Ishikawa (cell line): ENCODE measurements around the gene MIPOL1.

ENCODE experiments used
- CEBPB ChIP-seq: IDR thresholded peaks from 2 replicates; pipeline ENCODE4 v1.6.1; 2012
- CREB1 ChIP-seq: IDR thresholded peaks from 2 replicates; pipeline ENCODE4 v1.6.1; 2012; ENCODE audit warnings: low read depth
- EGR1 ChIP-seq: IDR thresholded peaks from 2 replicates; pipeline ENCODE4 v1.6.1; 2012
- EP300 ChIP-seq: IDR thresholded peaks from 2 replicates; pipeline ENCODE4 v1.6.1; 2012; ENCODE audit warnings: borderline replicate concordance
- FOXM1 ChIP-seq: IDR thresholded peaks from 2 replicates; pipeline ENCODE4 v1.6.1; 2012; ENCODE audit warnings: low read depth, borderline replicate concordance
- NFIC ChIP-seq: IDR thresholded peaks from 2 replicates; pipeline ENCODE4 v1.6.1; 2012
- RAD21 ChIP-seq: IDR thresholded peaks from 2 replicates; pipeline ENCODE4 v1.6.1; 2012; ENCODE audit warnings: low read depth
- TAF1 ChIP-seq: IDR thresholded peaks from 2 replicates; pipeline ENCODE4 v1.6.1; 2012; ENCODE audit warnings: low read depth, mild to moderate bottlenecking
- TCF12 ChIP-seq: IDR thresholded peaks from 2 replicates; pipeline ENCODE4 v1.6.1; 2012; ENCODE audit warnings: low read depth
- TEAD4 ChIP-seq: IDR thresholded peaks from 2 replicates; pipeline ENCODE4 v1.6.1; 2012
- YY1 ChIP-seq: IDR thresholded peaks from 2 replicates; pipeline ENCODE4 v1.6.1; 2012; ENCODE audit warnings: low read depth
- ZBTB7A ChIP-seq: IDR thresholded peaks from 2 replicates; pipeline ENCODE4 v1.6.1; 2012; ENCODE audit warnings: low read depth
- TF ChIP-seq, protein P1 (sequence below): IDR thresholded peaks from 2 replicates; pipeline ENCODE4 v1.6.1; 2012
- TF ChIP-seq, protein P2 (sequence below): IDR thresholded peaks from 2 replicates; pipeline ENCODE4 v1.6.1; 2012
- TF ChIP-seq, protein P3 (sequence below): IDR thresholded peaks from 2 replicates; pipeline ENCODE4 v1.6.1; 2012; ENCODE audit warnings: low read depth, mild to moderate bottlenecking

Gene MIPOL1

DNA sequence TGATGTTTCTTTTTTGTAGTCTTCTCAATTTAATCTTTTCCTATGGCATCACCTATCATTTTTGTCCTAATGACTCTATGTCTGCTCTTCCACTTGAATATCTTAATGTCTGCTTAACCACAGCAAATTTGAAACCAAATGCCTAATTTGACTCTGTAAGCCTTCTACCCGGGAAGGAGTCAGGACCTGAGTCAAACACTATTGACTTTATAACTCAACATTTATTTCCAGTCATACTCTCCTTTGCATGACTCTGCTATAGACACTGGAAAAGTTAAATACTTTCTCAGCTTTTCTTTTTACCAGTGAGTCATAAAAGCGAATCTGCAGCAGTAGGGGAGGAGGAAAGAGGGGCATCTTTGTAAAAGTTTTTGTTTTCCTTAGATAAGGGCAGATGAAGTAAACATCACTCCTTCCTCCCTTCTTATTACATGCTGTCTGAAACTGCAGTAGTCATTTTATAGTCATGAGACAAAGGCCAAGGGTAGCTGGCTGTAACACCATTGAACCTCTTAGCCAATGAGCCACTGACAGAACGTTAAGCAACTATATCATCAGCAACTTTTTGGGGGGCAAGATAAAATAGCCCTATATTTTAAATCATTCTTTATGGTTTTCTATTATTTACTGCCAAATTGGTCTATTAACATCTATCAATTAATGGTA, 179.3 kb downstream of the MIPOL1 start:
- TF ChIP-seq ZBTB7A (no peak), TAF1 (no peak)
- TF ChIP-seq, protein P1, sequence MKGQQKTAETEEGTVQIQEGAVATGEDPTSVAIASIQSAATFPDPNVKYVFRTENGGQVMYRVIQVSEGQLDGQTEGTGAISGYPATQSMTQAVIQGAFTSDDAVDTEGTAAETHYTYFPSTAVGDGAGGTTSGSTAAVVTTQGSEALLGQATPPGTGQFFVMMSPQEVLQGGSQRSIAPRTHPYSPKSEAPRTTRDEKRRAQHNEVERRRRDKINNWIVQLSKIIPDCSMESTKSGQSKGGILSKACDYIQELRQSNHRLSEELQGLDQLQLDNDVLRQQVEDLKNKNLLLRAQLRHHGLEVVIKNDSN: no peak

GRCh38 chr14:37384870-37385596, 187.3 kb downstream of the MIPOL1 start:
- TF ChIP-seq YY1 (no peak), RAD21 (no peak), EP300 (no peak), TEAD4 (no peak), TAF1 (no peak), NFIC (no peak), FOXM1 (no peak), ZBTB7A (no peak), EGR1 (no peak), CEBPB (no peak), CREB1 (no peak), TCF12 (no peak)
- TF ChIP-seq, protein P2, sequence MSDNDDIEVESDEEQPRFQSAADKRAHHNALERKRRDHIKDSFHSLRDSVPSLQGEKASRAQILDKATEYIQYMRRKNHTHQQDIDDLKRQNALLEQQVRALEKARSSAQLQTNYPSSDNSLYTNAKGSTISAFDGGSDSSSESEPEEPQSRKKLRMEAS: no peak
- TF ChIP-seq, protein P1: no peak
- TF ChIP-seq, protein P3, sequence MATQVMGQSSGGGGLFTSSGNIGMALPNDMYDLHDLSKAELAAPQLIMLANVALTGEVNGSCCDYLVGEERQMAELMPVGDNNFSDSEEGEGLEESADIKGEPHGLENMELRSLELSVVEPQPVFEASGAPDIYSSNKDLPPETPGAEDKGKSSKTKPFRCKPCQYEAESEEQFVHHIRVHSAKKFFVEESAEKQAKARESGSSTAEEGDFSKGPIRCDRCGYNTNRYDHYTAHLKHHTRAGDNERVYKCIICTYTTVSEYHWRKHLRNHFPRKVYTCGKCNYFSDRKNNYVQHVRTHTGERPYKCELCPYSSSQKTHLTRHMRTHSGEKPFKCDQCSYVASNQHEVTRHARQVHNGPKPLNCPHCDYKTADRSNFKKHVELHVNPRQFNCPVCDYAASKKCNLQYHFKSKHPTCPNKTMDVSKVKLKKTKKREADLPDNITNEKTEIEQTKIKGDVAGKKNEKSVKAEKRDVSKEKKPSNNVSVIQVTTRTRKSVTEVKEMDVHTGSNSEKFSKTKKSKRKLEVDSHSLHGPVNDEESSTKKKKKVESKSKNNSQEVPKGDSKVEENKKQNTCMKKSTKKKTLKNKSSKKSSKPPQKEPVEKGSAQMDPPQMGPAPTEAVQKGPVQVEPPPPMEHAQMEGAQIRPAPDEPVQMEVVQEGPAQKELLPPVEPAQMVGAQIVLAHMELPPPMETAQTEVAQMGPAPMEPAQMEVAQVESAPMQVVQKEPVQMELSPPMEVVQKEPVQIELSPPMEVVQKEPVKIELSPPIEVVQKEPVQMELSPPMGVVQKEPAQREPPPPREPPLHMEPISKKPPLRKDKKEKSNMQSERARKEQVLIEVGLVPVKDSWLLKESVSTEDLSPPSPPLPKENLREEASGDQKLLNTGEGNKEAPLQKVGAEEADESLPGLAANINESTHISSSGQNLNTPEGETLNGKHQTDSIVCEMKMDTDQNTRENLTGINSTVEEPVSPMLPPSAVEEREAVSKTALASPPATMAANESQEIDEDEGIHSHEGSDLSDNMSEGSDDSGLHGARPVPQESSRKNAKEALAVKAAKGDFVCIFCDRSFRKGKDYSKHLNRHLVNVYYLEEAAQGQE: no peak

DNA sequence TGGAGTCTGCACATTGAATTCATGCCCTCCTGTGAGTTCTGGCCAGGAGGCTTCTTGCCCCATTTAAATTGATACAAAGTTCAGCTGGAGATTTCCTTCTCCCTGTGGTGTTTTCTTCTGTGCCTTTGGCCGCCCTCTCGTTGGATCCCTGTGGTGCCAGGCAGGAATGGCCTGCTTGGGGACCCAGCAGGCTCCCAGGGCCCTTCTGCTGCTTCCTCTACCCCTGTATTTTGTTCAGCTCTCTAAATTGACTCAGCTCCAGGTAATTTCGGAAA, 200.1 kb downstream of the MIPOL1 start:
- no peak for TF ChIP-seq EGR1
- TF ChIP-seq, protein P3: no peak
- no peak for TF ChIP-seq CEBPB
- no peak for TF ChIP-seq RAD21
- no peak for TF ChIP-seq ZBTB7A
- TF ChIP-seq CREB1: no peak
- no peak for TF ChIP-seq TEAD4
- TF ChIP-seq TAF1: no peak
- TF ChIP-seq FOXM1: no peak
- TF ChIP-seq TCF12: no peak
- no peak for TF ChIP-seq EP300
- TF ChIP-seq NFIC: no peak
- TF ChIP-seq, protein P2: no peak
- no peak for TF ChIP-seq YY1
- TF ChIP-seq, protein P1: no peak

DNA sequence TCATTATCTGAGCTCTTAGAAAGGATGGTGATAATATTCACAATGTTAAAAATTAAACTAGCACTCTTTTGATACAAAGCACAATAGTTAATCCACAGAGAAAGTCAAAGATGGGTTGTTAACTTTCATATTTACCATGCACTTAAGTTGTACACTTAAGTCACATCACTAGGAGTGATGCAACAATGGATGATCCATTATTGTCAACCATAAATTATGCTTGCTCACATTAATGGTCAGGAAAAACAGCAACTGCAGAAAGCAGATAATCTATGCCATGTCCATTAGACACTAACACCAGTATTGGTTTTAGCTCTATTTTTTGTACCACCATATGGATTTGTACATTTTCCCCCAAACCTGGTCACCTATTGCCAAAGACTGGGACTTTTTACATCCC, 201.8 kb downstream of the MIPOL1 start:
- TF ChIP-seq TAF1 (no peak), FOXM1 (no peak), RAD21 (no peak), TCF12 (no peak), ZBTB7A (no peak), NFIC (no peak), YY1 (no peak), CREB1 (no peak), EGR1 (no peak), EP300 (no peak), TEAD4 (no peak)
- TF ChIP-seq, protein P1: no peak
- TF ChIP-seq, protein P3: no peak
- TF ChIP-seq, protein P2: no peak
